Midbrain (tissue), 1 donor: ENCODE data around the gene UBE2H.
"Not testable (repeated sequence)": the region's sequence is repeated elsewhere in the genome, so short reads cannot be mapped to it uniquely, and the experiment has no call there.

ENCODE experiments used
- DNase-seq: peaks from one replicate; lab custom pipeline; 2025; lab: John Stamatoyannopoulos, UW

Gene UBE2H

GRCh38 chr7:129821476-129821875, 131.3 kb downstream of the UBE2H start:
- DNase-seq = no peak

GRCh38 chr7:129816742-129817141, 136.0 kb downstream of the UBE2H start:
- no peak for DNase-seq

GRCh38 chr7:129807863-129808262, 144.9 kb downstream of the UBE2H start:
- DNase-seq = no peak

- no peak for DNase-seq
These were observed 147.7 kb downstream of the UBE2H start for GRCh38 chr7:129804890-129805719.

GRCh38 chr7:129804111-129804889, 148.5 kb downstream of the UBE2H start:
- DNase-seq = no peak

- no peak for DNase-seq
These were observed 149.1 kb downstream of the UBE2H start for GRCh38 chr7:129803546-129804081.

- DNase-seq = no peak
These were observed 150.9 kb downstream of the UBE2H start for GRCh38 chr7:129801882-129802281.

GRCh38 chr7:129800901-129801300, 151.9 kb downstream of the UBE2H start:
- DNase-seq = no peak

- no peak for DNase-seq
These were observed 153.3 kb downstream of the UBE2H start for GRCh38 chr7:129799350-129799955.

GRCh38 chr7:129798616-129799349, 154.0 kb downstream of the UBE2H start:
- no peak for DNase-seq

- DNase-seq = no peak
These were observed 155.5 kb downstream of the UBE2H start for GRCh38 chr7:129797214-129797789.

GRCh38 chr7:129796186-129796775, 156.5 kb downstream of the UBE2H start:
- no peak for DNase-seq

GRCh38 chr7:129794461-129794860, 158.3 kb downstream of the UBE2H start:
- DNase-seq = not testable (repeated sequence)

- DNase-seq = no peak
These were observed 159.1 kb downstream of the UBE2H start for GRCh38 chr7:129793506-129794310.

- no peak for DNase-seq
These were observed 160.0 kb downstream of the UBE2H start for GRCh38 chr7:129792721-129793120.

- DNase-seq = no peak
These were observed 162.6 kb downstream of the UBE2H start for GRCh38 chr7:129790136-129790535.

- no peak for DNase-seq
These were observed 163.1 kb downstream of the UBE2H start for GRCh38 chr7:129789652-129790051.

GRCh38 chr7:129789000-129789399, 163.8 kb downstream of the UBE2H start:
- no peak for DNase-seq

- no peak for DNase-seq
These were observed 165.8 kb downstream of the UBE2H start for GRCh38 chr7:129786825-129787563.
